Tibial artery (tissue), 4 donors: ENCODE measurements around the gene TMEM126A.

Source experiments
- DNase-seq, 2 donors: peaks; one replicate each; pipeline ENCODE4 v3.0.0-alpha.2; 2019
- H3K27ac ChIP-seq, 2 donors: fragments of 200-600 bp; sonication (generic) in 1 of 2; 1 replicate in 1 of 2; 2 replicates in 1 of 2; pipeline ENCODE4 v1.5.1; 2018 to 2019; ENCODE audit warnings: mild to moderate bottlenecking in 1 of 2
- H3K27me3 ChIP-seq, 2 donors: fragments of 200-600 bp; sonication (generic) in 1 of 2; one replicate each; pipeline versions ENCODE4 v1.5.1 to v1.6.0; 2016 to 2019
- H3K36me3 ChIP-seq, 3 donors: fragments of 200-600 bp; sonication (generic) in 2 of 3; one replicate each; pipeline ENCODE4 v1.5.1; 2016 to 2019; ENCODE audit warnings: mild to moderate bottlenecking in 2 of 3
- H3K4me1 ChIP-seq, 4 donors: fragments of 200-600 bp; sonication (generic) in 2 of 4; 1 replicate in 3 of 4; 2 replicates in 1 of 4; pipeline ENCODE4 v1.5.1; 2016 to 2019
- H3K4me3 ChIP-seq, 2 donors: fragments of 200-600 bp; sonication (generic) in 1 of 2; 1 replicate in 1 of 2; 2 replicates in 1 of 2; pipeline ENCODE4 v1.5.1; 2018 to 2019; ENCODE audit warnings: mild to moderate bottlenecking in 2 of 2
- H3K9me3 ChIP-seq, 3 donors: fragments of 200-600 bp; sonication (generic) in 1 of 3; one replicate each; pipeline ENCODE4 v1.5.1; 2016 to 2019
- CTCF ChIP-seq, 2 experiments: fragments of 200-600 bp in 1 of 2; fragments of 450-650 bp in 1 of 2; IDR thresholded peaks; one replicate each; pipeline ENCODE4 v1.5.1; 2017 to 2019; ENCODE audit warnings: antibody characterized with exemption in 2 of 2, mild to moderate bottlenecking in 1 of 2, moderate library complexity in 1 of 2
- intact Hi-C: fragments of 100-400 bp; cut with DNase I; formaldehyde crosslinking; loops from one replicate; pipeline ENCODE4 v1.15.0; 2023; ENCODE audit warnings: low total_unique reads

TMEM126A gene

GRCh38 chr11:85628771-85629341, 18.9 kb upstream of the TMEM126A start:
- Histone ChIP-seq H3K36me3 (peaks cover 0 to 15% (median 0%) of the 10 kb centered on the region in 3 donors), H3K4me1 (peaks cover 0 to 39% (median 16%) of the 10 kb centered on the region in 4 donors), H3K27ac (peak overlapping the region; percentile 93 to 95), H3K9me3 (no peaks in the 10 kb centered on the region), H3K4me3 (peak overlapping the region; percentile 84 to 88), H3K27me3 (no peaks in the 10 kb centered on the region)
- intact Hi-C loops, result loop anchor here (5.0 kb wide), 1 partner anchor 33 kb away; no protein-coding TSS in a partner anchor
- TF ChIP-seq CTCF (IDR thresholded peaks at IDR 0.05), result no peak
- no peak for DNase-seq

GRCh38 chr11:85634747-85635146, 13.0 kb upstream of the TMEM126A start:
- intact Hi-C loops, result no loop called here
- DNase-seq, result no peak
- Histone ChIP-seq H3K27ac (no peak overlapping the region), H3K27me3 (no peaks in the 10 kb centered on the region), H3K9me3 (no peaks in the 10 kb centered on the region), H3K4me1 (peaks cover 0 to 10% (median 2%) of the 10 kb centered on the region in 4 donors), H3K36me3 (peaks cover 24 to 51% (median 26%) of the 10 kb centered on the region in 3 donors), H3K4me3 (no peak overlapping the region)
- TF ChIP-seq CTCF (IDR thresholded peaks at IDR 0.05), result no peak

- no peak for TF ChIP-seq CTCF (IDR thresholded peaks at IDR 0.05)
- H3K9me3 ChIP-seq, result no peaks in the 10 kb centered on the region
- H3K4me3 ChIP-seq, result no peak overlapping the region
- DNase-seq, result no peak
- H3K27ac ChIP-seq, result no peak overlapping the region
- no peaks in the 10 kb centered on the region for H3K27me3 ChIP-seq
- peaks cover 0 to 9% (median 7%) of the 10 kb centered on the region in 4 donors for H3K4me1 ChIP-seq
- intact Hi-C loops, result no loop called here
- peaks cover 0 to 7% (median 0%) of the 10 kb centered on the region in 3 donors for H3K36me3 ChIP-seq
These were observed 4.6 kb upstream of the TMEM126A start for GRCh38 chr11:85643191-85643614.

- no peaks in the 10 kb centered on the region for H3K27me3 ChIP-seq
- peaks cover 0 to 11% (median 0%) of the 10 kb centered on the region in 3 donors for H3K36me3 ChIP-seq
- peaks cover 0 to 20% (median 17%) of the 10 kb centered on the region in 4 donors for H3K4me1 ChIP-seq
- no peak for DNase-seq
- peak overlapping the region; percentile 77 to 83 for H3K27ac ChIP-seq
- H3K9me3 ChIP-seq, result no peaks in the 10 kb centered on the region
- peak overlapping the region; percentile 68 to 72 for H3K4me3 ChIP-seq
- TF ChIP-seq CTCF (IDR thresholded peaks at IDR 0.05), result no peak
- intact Hi-C loops, result no loop called here
These were observed 689 bp upstream of the TMEM126A start for GRCh38 chr11:85647078-85647477.

GRCh38 chr11:85651118-85651517, 3.4 kb downstream of the TMEM126A start:
- DNase-seq, result no peak
- TF ChIP-seq CTCF (IDR thresholded peaks at IDR 0.05), result no peak
- peaks cover 0 to 25% (median 4%) of the 10 kb centered on the region in 3 donors for H3K36me3 ChIP-seq
- H3K4me3 ChIP-seq, result no peak overlapping the region
- no peak overlapping the region for H3K27ac ChIP-seq
- intact Hi-C loops, result no loop called here
- H3K9me3 ChIP-seq, result no peaks in the 10 kb centered on the region
- peaks cover 0 to 20% (median 17%) of the 10 kb centered on the region in 4 donors for H3K4me1 ChIP-seq
- H3K27me3 ChIP-seq, result no peaks in the 10 kb centered on the region
